Nephron (organoid): ENCODE data around the gene BRD1.

ENCODE experiments used
- H3K27ac Mint-ChIP-seq, 3 experiments: 2 replicates each; pipeline ENCODE4 v1.8.0; 2020; ENCODE audit warnings: mixed read lengths in 3 of 3, mild to moderate bottlenecking in 2 of 3, moderate library complexity in 1 of 3
- H3K27me3 Mint-ChIP-seq: 2 replicates; pipeline ENCODE4 v1.8.0; 2021; ENCODE audit warnings: low read depth, mild to moderate bottlenecking, moderate library complexity, mixed read lengths
- H3K36me3 Mint-ChIP-seq: 2 replicates; pipeline ENCODE4 v1.8.0; 2020; ENCODE audit warnings: low read depth, mixed read lengths
- H3K4me1 Mint-ChIP-seq: 2 replicates; pipeline ENCODE4 v1.8.0; 2020; ENCODE audit warnings: mixed read lengths
- H3K4me3 Mint-ChIP-seq, 3 experiments: 2 replicates each; pipeline ENCODE4 v1.8.0; 2020; ENCODE audit warnings: mild to moderate bottlenecking in 3 of 3, mixed read lengths in 3 of 3, moderate library complexity in 2 of 3
- H3K9me3 Mint-ChIP-seq: 2 replicates; pipeline ENCODE4 v1.8.0; 2020; ENCODE audit warnings: mixed read lengths
- TF ChIP-seq, protein P1 (sequence below), 3 experiments: fragments of 200-600 bp; sonication (generic); IDR thresholded peaks; one replicate each; pipeline ENCODE4 v1.5.0; 2021; ENCODE audit warnings: antibody characterized with exemption in 3 of 3; ENCODE audit not compliant: unreplicated experiment in 3 of 3

BRD1 gene

DNA sequence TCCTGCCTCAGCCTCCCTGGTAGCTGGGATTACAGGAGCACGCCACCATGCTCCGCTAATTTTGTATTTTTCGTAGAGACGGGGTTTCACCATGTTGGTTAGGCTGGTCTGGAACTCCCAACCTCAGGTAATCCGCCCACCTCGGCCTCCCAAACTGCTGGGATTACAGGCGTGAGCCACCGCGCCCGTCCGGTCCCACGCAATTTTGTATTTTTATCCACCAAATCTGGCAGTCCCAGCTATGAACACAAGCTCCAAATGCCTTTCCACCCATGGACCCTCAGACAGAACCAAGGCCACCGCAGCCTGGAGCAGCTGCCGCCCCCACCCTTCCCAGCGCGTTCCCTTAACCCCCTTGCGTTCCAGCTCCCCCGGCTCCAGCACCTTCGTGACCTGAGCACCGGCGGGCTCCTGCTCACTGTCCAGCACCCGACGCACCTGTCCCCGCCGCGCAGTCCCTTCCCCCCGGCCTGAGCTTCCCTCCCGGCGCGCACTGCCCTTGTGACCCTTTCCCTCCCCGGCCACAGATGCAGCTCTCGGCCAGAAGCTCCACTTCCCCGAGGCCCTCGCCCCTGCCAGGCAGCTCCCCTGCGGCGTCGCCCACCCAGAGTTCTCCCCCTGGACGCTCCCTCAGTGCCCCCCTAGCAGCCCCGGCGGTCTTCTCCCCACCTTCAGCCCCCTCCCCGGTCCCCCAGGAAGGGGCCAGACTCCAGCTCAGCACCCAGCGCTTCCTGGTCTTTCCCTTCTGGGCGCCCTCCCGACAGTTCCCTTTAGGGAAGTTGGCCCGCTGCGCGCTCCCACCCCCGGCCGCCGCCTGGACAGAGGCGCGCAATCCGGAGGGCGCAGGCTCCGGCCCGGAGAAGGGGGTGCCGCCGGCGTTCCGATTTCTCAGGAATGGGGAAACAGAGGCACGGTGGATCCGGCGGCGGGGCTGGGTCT lies 20.3 kb upstream of the BRD1 start:
- H3K9me3 Mint-ChIP-seq = no peaks in the 10 kb centered on the region
- H3K4me3 Mint-ChIP-seq = peak overlapping the region; percentile 43 to 62 (median 56)
- H3K4me1 Mint-ChIP-seq = peaks cover 5% of the 10 kb centered on the region
- no peaks in the 10 kb centered on the region for H3K36me3 Mint-ChIP-seq
- peaks cover 84% of the 10 kb centered on the region for H3K27me3 Mint-ChIP-seq
- TF ChIP-seq, protein P1, sequence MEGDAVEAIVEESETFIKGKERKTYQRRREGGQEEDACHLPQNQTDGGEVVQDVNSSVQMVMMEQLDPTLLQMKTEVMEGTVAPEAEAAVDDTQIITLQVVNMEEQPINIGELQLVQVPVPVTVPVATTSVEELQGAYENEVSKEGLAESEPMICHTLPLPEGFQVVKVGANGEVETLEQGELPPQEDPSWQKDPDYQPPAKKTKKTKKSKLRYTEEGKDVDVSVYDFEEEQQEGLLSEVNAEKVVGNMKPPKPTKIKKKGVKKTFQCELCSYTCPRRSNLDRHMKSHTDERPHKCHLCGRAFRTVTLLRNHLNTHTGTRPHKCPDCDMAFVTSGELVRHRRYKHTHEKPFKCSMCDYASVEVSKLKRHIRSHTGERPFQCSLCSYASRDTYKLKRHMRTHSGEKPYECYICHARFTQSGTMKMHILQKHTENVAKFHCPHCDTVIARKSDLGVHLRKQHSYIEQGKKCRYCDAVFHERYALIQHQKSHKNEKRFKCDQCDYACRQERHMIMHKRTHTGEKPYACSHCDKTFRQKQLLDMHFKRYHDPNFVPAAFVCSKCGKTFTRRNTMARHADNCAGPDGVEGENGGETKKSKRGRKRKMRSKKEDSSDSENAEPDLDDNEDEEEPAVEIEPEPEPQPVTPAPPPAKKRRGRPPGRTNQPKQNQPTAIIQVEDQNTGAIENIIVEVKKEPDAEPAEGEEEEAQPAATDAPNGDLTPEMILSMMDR (IDR thresholded peaks at IDR 0.05; ENCODE audit: unreplicated experiment in 3 of 3) = no peak
- H3K27ac Mint-ChIP-seq = no peak overlapping the region

DNA sequence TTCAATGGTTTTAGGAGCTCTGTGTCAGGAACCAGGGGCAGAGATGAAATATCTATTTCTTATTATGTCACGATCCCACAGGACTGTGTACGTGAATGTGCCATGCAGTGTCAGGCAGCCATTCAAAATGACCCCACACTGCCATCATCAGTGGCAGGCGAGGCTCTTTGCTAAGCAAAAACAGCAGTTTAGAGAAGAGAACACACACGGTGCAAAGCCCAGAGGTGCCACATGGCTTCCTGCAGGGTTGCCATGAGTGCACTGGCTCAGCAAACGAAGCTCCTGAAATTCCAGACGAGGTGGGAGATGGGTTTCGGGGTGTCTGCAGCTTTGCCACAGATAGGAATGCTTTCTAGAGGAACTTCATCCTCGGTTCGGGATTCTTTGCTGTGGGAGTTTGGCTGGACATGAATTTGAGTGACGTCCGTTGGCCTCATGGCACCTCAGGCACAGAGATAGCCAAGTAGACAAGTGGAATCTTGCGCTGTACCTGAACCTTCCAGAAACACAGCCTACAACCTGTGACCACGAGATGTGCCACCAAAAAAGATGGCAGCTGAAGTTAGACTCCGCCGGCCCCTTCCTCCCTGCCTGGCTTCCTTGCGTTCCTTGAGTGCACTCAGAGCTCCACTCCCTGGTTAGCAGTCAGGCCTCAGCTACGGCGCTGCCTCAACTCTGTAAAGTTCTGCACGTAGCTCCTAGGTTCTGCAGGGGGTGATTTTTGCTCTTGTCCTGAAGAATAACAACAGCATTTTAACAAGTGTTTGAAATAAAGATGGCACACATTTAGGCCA lies 18.2 kb upstream of the BRD1 start:
- peaks cover 79% of the 10 kb centered on the region for H3K27me3 Mint-ChIP-seq
- H3K4me3 Mint-ChIP-seq = peak overlapping the region in 1 of 3 experiments; percentile 41
- no peak overlapping the region for H3K27ac Mint-ChIP-seq
- H3K4me1 Mint-ChIP-seq = no peaks in the 10 kb centered on the region
- no peaks in the 10 kb centered on the region for H3K9me3 Mint-ChIP-seq
- H3K36me3 Mint-ChIP-seq = no peaks in the 10 kb centered on the region
- TF ChIP-seq, protein P1 (IDR thresholded peaks at IDR 0.05; ENCODE audit: unreplicated experiment in 3 of 3) = no peak

GRCh38 chr22:49845241-49845640 lies 17.6 kb upstream of the BRD1 start:
- Mint-ChIP-seq H3K4me3 (no peak overlapping the region), H3K27ac (no peak overlapping the region), H3K36me3 (no peaks in the 10 kb centered on the region), H3K27me3 (peaks cover 75% of the 10 kb centered on the region), H3K9me3 (no peaks in the 10 kb centered on the region), H3K4me1 (no peaks in the 10 kb centered on the region)
- TF ChIP-seq, protein P1 (IDR thresholded peaks at IDR 0.05; ENCODE audit: unreplicated experiment in 3 of 3) = no peak

GRCh38 chr22:49838771-49839717 lies 11.4 kb upstream of the BRD1 start:
- peaks cover 59% of the 10 kb centered on the region for H3K27me3 Mint-ChIP-seq
- H3K27ac Mint-ChIP-seq = no peak overlapping the region
- TF ChIP-seq, protein P1 (IDR thresholded peaks at IDR 0.05; ENCODE audit: unreplicated experiment in 3 of 3) = no peak
- H3K4me1 Mint-ChIP-seq = no peaks in the 10 kb centered on the region
- H3K4me3 Mint-ChIP-seq = no peak overlapping the region
- no peaks in the 10 kb centered on the region for H3K36me3 Mint-ChIP-seq
- peaks cover 3% of the 10 kb centered on the region for H3K9me3 Mint-ChIP-seq

DNA sequence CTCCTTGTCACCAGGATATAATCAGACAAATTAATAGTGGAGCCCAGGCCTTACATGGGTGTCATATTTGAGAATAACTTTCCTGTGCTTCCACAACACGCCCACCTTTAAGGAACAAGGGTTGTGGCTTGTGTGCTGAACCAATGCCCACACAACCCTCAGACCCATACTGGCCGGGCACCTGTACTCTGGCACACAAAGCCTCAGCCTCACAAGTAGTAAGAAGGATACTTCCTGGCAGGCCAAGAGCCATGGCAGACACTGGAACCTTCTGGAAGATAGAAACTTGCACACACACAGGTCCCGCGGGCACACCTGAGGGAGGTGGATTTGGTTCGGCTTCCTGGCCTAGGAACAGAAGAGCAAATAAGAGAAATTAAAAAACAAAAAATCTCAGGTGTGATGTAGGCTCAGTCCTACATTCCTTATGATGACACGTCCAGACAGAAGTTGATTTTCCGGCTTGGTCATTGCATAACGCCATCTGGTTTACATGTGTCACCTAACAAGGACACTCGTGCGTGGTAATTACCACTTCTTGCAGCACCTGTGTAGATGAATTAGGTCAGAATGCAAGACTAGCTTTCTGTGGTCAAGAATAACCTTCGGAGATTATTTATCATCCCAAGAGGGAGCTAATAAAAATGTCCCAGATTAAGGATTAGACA lies 5.8 kb upstream of the BRD1 start:
- Mint-ChIP-seq H3K27ac (no peak overlapping the region), H3K36me3 (peaks cover 4% of the 10 kb centered on the region), H3K4me3 (no peak overlapping the region), H3K9me3 (peaks cover 23% of the 10 kb centered on the region), H3K4me1 (no peaks in the 10 kb centered on the region), H3K27me3 (peaks cover 24% of the 10 kb centered on the region)
- TF ChIP-seq, protein P1 (IDR thresholded peaks at IDR 0.05; ENCODE audit: unreplicated experiment in 3 of 3) = no peak
